Sciatic nerve (tissue), 2 donors: ENCODE results near the gene ROBO2. TPM values are rescaled to one million over a fixed set of nuclear protein-coding genes. Genes with fewer than 3 reads are reported as not detected.

Experiments used
- ATAC-seq: fragments of 200-7000 bp; cut with Tn5 transposase; one replicate; pipeline ENCODE4 v1.9.1; 2020; ENCODE audit warnings: mild to moderate bottlenecking, moderate library complexity
- DNase-seq: peaks from one replicate; pipeline ENCODE4 v3.0.0-alpha.2; 2020; ENCODE audit warnings: low spot score
- intact Hi-C: fragments of 100-400 bp; cut with DNase I; formaldehyde crosslinking; loops from one replicate; pipeline ENCODE4 v1.14.2; 2022
- total RNA-seq: library from RNA; stranded (reverse); fragmentation: NEBNext Ultra II Directional; extraction: Animal tissue kit (Norgen Biotek cat#: 25700); gene quantifications from one replicate; pipeline ENCODE4 v1.2.1, GENCODE V29; 2021
- donor health status: DM: no; HTN: no; CAD: no.
- donor health status: DM: no; HTN: no; CAD: no.

ROBO2 gene
- total RNA-seq, 1 donor from 2014 or later, result 1.6 TPM

DNA sequence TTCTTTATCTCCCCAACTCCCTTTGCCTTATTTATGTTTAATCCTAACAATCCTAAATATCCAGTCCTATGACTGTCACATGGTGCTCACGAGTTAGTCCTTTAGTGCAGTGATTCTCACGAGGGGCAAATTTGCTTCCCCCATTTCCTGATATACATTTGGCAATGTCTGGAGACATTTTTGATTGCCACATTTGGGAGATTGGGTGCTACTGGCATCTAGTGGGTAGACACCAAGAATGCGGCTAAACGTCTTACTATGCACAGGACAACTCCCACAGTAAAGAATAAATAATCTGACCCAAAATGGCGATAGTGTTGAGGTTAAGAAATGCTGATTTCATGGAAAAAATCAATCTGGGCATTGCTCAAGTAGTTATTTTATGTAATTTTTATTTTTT is 466.5 kb downstream of the ROBO2 start:
- DNase-seq (no peak), ATAC-seq (no peak)
- intact Hi-C loops, result no loop called here

DNA sequence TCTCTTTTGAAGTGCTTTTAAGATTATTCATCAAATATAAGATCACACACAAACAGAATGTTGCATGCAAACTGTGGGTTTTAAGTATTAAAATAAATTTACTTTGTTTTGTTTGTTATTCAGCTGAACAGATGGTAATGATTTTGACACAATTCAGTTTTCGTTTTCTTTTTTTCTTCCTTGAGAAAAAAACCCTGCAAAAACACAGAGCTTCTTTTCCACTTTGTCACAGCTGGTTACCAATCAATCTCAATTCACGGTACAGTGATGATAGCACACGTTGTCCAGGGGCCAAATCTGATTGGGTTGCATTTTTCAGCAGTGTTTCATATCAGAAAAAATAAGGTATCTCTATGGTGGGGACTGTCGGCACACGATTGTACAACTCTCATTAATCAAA is 473.6 kb downstream of the ROBO2 start:
- no peak for DNase-seq
- no peak for ATAC-seq
- intact Hi-C loops, result no loop called here

DNA sequence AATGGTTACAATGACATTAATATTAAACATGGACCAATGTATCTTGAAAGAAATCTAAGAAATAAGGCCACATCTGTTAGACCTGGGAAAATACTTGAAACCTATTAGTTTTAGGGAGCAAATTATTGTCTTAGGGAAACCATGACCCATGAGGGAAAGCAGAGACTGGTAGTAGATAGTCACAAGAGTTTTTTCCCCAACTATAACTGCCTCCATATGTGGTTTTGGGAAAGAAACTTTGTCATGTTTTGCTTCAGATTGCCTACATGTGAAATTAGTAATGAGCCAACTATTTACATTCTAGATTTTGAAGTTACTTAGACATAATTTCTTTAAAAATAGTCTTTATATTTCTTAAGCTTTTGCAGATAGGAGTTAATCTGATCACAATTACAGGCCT is 474.9 kb downstream of the ROBO2 start:
- ATAC-seq, result no peak
- no peak for DNase-seq
- intact Hi-C loops, result no loop called here

DNA sequence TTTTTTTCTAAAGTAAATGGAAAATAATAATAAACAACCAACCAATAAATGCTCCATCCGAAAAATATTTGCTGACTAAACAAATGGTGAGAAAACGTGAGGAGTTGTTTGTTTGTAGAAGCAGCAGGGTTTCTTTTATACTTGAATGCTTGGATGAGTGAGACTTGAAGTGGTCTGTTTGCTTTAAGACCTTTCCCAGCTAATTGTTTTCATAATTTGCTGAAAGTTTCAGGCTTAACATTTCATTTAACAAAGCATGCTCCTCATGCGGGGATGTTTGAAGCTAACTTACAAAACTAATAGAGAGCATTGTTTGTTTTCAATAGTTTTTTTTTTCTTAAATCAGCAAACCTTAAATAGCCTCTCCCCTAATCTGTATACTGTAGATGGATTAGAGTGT is 484.6 kb downstream of the ROBO2 start:
- intact Hi-C loops, result no loop called here
- ATAC-seq, result no peak
- DNase-seq, result no peak

DNA sequence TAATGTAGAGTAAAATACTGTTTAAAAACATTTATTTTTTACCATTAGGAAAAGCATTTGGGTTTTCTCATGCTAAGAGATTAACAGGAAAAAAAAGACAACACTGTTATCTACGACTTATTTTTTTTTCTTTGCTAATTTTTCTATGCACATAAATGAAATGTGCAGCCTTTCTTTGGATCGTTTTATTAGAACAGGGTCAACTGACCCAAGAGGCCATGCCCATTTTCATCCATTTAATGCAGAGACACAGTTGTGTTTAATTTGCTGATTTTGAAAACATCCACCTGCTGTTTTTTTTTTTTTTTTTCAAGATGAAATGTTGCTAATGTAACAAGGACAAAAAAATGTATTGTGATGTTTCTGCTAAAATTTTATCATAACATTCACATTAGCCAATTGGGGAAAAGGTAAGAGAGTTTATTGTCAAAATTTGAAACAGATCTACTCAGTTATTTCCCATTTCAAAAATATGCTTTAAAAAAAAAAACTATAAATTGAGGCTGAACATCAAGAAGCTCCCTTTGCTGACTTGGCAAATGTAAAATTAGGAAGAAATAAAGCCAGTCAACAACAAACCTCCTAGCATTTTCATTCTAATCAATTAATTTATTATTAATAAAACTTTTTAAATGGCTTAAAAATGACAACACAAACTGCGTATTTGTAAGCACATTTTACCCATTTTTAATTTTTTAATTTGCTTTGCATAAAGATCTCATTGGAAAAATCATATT is 485.2 kb downstream of the ROBO2 start:
- no peak for ATAC-seq
- intact Hi-C loops, result no loop called here
- DNase-seq, result no peak

DNA sequence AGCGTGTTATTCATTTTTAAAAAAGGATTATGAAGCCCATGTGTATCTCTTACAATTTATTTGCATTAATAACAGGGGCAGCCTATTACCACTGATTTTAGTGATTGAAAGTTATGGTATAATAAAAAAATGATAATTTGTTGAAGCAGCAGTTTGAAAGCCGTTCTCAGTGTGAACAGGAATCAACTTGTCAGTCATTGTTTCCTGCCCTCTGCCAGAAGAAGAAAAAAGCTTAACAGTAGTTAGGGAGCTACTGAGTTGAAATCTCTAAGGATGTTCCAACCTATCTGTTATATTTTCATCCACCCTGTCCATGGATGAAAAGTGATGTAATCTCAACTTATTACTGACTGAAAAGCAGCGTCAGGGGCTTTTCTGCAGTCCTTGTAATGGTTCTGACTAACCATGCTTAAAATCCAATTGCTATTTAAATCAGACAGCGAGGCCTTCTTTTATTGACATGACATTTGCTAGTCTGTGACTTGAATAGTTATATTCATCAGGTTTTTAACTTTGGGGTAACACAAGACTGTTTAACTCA is 486.7 kb downstream of the ROBO2 start:
- DNase-seq, result no peak
- ATAC-seq, result no peak
- intact Hi-C loops, result no loop called here

DNA sequence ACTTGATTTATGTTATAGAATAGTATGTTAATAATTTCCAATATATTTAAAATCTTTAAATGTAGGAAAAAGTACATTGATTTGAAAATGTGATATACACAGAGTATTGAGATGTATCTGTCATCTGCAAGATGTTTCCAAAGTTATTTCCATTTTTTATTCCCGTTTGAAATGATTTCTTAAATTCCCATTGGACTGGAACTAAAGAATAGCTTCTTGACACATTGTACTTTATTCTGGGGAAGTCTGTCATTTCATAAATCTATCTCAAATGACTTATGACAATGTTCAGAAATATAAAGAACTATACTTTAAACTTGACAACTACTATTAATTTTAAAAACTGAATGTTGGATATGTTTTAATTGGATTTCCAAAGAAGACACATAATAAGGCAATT is 489.6 kb downstream of the ROBO2 start:
- intact Hi-C loops, result no loop called here
- no peak for ATAC-seq
- DNase-seq, result no peak

DNA sequence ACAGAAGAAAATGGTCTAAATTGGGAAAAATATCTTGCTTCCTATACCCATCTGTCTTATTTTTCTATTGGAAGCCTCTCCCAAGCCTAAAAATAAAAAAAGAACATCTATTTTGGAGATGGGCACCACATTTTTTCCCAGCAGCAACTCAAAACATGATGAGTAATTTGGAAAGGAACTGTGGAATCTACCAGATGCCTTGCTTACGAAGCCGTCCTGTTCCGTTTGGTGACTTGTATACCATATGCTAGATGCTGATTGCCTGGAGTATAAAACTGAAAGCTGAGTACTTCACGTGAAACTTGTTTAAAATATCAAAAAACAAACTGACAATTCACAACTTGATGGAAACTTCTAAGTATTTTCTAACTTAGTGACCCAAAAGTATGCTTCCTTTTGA is 491.0 kb downstream of the ROBO2 start:
- intact Hi-C loops, result no loop called here
- ATAC-seq (no peak), DNase-seq (no peak)

DNA sequence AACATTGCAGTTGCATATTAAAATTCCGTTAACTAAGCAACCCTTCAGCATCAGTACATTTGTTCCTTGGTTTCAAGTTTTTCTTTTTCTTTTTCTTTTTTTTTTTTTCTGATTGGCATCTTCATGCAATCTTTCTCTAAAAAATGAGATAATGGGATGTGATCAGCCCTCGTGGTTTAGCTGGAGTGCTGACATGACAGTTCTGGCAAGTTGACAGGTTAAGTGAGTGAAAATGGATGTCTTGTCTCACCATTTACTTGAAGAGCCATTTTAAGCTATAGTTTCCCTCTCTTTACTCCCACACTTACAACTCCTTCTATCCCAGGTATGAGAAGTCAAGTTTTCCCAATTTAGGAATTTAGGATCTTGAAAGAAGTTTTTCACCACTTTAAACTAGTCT is 495.2 kb downstream of the ROBO2 start:
- intact Hi-C loops, result no loop called here
- no peak for ATAC-seq
- no peak for DNase-seq

DNA sequence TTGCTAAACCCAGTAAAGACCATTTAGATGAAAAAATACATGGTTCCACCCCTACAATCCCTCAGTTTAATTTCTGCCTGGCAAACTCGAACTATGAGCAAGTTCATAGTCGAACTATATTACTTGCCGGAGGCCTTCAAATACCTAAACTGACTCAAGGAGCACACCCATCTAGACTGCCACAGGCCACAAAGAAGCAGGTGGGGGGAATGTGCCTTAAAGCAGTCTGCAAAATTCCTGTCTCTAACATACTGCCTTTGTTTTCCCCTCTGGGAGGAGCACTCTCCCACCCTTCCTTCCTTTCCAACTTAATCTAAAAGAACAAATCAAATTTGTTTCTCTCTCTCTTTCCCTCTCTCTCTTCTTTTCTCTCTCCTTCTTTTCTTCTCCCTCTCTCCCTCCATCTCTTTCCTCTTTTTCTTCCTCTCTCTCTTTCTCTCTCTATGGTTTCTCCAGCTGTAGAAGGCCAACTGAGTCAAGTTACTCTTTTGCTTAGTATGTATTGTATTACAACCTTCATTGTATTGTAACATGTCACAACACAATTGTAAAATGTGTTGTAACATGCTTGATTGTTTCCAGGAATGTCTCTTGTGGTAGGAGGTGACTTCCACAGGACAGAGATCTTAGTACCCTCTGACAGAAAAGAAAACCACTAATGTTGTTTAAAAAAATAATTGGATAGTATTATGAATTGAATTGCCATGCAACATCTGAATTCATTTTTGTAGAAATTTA is 496.3 kb downstream of the ROBO2 start:
- intact Hi-C loops, result no loop called here
- no peak for DNase-seq
- ATAC-seq, result no peak

DNA sequence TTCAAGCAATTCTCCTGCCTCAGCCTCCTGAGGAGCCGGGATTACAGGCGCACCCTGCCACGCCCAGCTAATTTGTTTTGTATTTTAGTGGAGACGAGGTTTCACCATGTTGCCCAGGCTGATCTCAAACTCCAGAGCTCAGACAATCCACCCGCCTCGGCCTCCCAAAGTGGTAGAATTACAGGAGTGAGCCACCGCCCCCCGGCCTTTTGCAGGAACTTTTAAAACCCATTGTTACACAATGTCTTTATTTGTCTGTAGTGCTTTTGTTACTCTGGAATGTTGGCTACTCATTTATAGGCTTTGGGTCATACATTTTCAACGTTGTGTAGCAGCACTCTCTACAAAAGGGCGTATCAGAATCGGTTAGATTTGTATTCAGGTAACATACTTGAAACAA is 499.1 kb downstream of the ROBO2 start:
- DNase-seq (no peak), ATAC-seq (no peak)
- intact Hi-C loops, result no loop called here

DNA sequence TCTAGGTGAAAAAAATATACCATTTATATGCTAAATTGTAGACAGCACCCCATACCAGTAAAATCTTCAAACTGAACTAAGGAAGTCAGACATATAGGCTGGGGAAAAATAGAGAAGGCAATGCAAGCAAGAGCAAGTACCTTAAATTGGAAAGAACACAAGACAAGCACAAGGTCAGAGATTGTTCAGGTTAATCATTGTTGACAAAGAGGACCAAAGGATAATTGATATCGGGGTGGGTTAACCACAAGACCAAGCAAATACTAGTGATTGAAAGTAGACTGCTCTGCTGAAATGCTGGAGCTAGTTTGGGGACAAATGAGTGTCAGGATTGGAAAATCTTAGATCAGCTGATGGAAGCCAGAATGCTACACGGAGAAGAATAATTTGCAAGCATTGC is 499.8 kb downstream of the ROBO2 start:
- intact Hi-C loops, result no loop called here
- DNase-seq, result no peak

DNA sequence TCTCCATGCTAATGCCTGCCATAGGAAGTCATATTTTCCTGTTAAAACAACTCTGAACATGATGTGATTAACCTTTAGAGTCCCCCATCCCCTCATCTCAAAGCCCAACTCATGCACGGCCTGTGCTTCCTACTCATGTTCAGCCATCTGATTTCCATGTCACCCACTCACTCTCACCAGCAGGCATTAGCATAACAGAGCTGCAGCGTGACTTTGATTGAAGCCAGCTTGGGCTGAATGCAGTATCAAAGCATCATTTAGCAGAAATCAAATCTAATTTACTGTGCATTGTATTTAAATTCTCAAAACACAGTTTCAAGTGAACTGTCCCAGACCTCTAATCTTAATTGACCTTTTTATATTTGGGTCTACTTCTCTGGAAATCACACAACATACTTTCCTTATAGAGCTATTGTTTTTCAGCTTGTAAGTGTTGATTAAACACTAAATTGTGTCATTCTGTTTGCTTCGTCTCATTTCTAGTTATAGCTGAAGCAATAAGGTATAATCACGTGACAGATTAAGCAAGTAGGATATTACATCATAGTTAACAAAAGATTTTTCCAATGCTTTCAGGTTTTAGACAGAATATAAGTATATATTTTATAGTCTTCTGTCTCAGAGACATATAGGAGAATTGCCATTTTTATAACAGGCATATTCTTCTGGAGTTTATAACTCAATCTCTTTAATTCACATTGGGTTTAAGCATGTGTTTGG is 501.5 kb downstream of the ROBO2 start:
- intact Hi-C loops, result no loop called here
- ATAC-seq, result no peak
- no peak for DNase-seq

More for the DNA sequence above, 499.8 kb downstream of the ROBO2 start:
- no peak for ATAC-seq

DNA sequence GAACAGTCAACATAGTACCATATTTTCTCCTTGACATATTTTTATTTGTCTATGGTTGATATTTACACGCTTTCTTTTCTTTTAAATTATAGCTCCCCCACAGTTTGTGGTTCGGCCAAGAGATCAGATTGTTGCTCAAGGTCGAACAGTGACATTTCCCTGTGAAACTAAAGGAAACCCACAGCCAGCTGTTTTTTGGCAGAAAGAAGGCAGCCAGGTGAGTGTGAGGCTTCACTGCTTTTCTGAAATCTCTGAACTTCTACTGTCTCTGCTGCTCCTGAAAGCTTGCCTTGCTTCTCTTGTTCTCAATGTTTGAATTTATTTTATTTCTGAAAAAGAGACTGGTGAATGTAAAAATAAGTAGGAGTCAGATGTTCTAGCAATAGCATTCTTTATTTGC is 506.3 kb downstream of the ROBO2 start:
- intact Hi-C loops, result no loop called here
- DNase-seq (no peak), ATAC-seq (no peak)

DNA sequence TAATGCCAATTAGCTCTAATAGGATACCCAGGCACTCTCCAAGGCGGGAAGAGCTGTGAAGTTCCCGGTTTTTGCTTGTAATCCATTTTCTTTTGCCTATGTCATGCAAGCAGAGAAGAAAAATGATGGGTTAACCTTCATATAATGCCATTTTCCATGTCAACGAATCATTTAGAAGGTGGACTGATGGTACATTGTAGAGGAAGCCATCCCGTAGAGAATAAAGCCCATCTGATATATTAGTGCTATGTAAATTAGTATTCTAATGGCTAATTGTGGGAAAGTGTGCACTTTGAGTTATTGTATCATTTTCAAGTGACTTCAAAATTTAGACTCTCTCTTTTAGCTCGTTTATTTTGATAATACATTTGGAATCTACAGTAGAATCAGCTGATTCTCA is 509.1 kb downstream of the ROBO2 start:
- intact Hi-C loops, result no loop called here
- DNase-seq, result no peak
- no peak for ATAC-seq

DNA sequence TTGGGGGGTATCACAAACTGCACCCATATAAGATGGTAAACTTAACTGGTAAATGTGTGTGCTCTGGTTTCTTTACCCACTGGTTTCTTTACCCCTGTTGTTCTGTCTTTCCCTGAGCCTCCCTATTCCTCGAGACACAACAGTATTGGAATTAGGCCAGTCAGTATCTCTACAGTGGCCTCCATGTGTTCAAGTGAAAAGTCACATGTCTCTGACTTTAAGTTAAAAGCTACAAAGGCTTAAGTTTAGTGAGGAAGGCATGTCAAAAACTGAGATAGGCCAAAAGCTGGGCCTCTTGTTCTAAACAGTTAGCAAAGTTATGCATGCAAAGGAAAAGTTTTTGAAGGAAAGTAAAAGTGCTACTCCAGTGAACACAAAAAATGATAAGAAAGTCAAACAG is 513.3 kb downstream of the ROBO2 start:
- intact Hi-C loops, result no loop called here
- ATAC-seq (no peak), DNase-seq (no peak)

DNA sequence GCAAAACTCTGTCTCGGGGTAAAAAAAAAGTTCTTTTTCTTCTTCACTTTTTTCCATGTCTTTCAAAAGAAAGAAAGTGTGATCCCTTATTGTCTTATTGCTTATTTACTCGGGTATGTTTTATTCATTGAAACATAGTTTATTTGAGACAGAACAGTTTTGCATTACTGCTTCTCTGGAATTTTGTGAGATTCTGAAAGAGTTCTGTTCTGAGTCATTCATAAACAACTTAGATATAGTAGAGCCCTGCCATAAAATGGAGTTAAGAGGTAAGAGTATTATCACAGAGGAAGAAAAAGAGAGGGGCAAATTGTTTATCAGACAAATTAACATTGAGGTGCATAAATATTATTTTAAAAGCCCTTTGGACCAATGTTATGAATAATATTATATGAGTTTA is 522.2 kb downstream of the ROBO2 start:
- no peak for ATAC-seq
- DNase-seq, result no peak
- intact Hi-C loops, result no loop called here

DNA sequence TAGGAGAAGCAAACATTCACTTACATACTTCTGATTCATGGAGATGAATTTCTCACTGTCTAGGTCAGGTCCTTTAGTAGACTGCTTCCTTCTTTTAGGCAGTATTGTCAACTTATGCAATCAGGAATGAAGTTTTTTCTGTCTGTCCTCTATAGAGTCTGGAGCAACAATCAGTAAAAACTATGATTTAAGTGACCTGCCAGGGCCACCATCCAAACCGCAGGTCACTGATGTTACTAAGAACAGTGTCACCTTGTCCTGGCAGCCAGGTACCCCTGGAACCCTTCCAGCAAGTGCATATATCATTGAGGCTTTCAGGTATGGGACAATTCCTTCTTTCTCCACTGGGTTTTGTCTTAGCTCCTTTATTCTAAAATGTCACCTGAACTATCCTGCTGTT is 523.1 kb downstream of the ROBO2 start:
- ATAC-seq, result no peak
- no peak for DNase-seq
- intact Hi-C loops, result no loop called here

DNA sequence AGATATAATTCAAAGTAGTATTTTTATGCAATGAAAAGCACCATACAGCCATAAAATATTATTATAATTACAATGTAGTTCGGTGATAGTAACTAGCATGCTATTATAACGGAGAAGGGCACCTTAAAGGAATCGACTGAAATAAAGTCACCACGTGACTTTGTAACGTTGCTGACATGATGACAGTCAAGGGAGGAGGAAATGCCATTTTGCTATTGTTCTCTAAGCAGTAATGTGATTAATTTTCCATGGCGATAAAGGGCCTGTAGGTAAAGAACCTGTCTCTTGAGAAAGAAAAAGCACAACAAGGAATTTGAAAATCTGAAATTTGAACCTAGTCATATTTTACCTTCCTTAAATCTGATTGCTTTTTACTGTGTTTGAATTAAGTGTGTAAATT is 526.2 kb downstream of the ROBO2 start:
- no peak for ATAC-seq
- DNase-seq, result no peak

More for the DNA sequence above, 526.2 kb downstream of the ROBO2 start:
- intact Hi-C loops, result no loop called here
